HG02938 (cell line): ENCODE results near the gene RNF217.
"Not testable (repeated sequence)": the region's sequence is repeated elsewhere in the genome, so short reads cannot be mapped to it uniquely, and the experiment has no call there.

ENCODE experiments used
- ATAC-seq: cut with Tn5 transposase; IDR thresholded peaks from one replicate; pipeline ENCODE4 v1.9.1; 2021; ENCODE audit warnings: mild to moderate bottlenecking, moderate library complexity; ENCODE audit not compliant: unreplicated experiment

Gene RNF217

GRCh38 chr6:124962639-124963415 is 590 bp downstream of the RNF217 start:
- ATAC-seq = no peak

DNA sequence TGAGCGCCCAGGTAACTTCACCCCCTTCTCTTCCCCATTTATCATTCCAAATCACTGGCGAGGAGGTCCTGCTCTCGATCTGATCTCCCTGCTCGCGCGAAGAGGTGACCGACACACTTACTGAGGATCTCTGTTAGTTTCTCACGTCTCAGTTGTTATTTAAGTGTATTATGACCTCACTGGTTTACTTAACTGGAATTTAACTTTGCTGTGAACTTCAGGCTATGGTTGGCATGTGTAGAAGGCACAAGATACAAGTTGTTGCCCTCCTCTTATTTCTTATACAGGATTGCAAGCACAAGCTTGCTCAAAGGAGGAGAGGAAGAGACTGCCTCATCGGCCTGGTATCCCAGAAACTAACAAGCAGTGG is 1.2 kb downstream of the RNF217 start:
- ATAC-seq = no peak

GRCh38 chr6:124963831-124964763 is 1.9 kb downstream of the RNF217 start:
- no peak for ATAC-seq

DNA sequence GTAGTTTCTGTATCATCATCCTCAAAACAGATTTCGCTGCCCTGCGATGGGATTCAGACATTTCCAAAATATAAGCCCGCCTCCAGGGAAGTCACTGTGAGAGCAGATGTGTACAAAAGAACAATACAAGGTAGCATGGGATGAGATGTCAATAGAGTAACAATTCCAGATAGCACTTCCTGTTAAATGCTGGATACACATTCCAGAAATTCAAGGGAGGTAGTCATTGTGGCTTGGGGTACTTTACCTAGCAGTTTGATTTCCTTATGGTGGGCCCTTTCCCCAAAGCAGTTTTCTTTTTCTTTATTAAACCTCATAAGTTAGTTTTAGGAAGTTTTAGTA is 2.5 kb downstream of the RNF217 start:
- ATAC-seq = no peak

DNA sequence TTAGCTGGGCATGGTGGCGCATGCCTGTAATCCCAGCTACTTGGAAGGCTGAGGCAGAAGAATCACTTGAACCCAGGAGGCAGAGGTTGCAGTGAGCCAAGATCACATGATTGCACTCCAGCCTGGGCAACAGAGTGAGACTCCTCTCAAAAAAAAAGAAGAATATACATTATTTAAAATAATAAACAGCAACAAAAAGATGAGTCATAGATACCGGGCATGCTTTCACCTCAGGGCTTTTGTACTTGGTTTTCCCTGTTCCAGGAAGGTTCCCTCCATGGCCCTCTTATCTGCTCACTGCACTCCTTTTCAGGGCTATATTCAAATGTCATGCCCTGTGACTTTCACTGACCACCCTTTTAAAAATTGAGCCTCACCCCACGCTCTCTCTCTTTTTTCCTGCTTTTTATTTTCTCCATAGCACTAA is 3.2 kb downstream of the RNF217 start:
- not testable (repeated sequence) for ATAC-seq

DNA sequence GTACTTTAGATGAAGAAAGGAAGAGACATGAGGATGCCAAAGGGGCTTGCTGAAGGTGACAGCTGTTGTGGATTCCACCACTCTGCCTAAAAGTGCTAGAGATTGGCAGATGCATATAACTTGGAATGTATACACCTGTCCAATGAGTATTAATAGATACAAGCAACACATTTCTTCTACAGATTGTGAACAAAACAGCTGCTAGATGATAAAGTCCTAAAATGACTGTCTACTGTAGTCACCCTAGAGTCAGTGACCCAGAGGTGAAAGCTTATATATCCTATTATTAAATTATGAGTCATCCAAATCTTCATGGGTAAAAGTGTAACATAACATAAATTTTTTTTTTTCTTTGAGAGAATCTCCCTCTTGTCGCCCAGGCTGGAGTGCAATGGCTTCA is 5.2 kb downstream of the RNF217 start:
- no peak for ATAC-seq

- ATAC-seq = no peak
Observed at GRCh38 chr6:124968401-124968800, 6.2 kb downstream of the RNF217 start.

- no peak for ATAC-seq
Observed at GRCh38 chr6:124970243-124970642, 8.0 kb downstream of the RNF217 start.

DNA sequence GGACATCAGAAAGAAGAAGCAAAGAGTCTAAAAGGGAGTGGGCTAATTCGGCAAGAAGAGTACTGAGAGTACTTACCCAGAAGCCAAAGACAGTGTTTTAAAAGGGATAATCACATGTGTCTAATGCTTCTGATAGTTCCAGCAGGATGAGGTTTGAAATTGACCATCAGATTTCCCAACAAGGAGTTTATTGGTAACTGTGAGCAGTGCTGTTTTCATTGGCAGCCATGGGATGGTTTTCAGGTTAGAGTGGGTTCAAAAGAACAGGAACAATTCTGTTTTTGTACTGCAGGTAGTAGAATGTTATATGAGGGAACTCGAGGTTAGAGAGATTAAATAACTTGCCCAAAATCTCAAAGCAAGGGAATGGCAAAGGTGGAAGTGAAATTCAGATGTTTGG is 8.5 kb downstream of the RNF217 start:
- no peak for ATAC-seq

DNA sequence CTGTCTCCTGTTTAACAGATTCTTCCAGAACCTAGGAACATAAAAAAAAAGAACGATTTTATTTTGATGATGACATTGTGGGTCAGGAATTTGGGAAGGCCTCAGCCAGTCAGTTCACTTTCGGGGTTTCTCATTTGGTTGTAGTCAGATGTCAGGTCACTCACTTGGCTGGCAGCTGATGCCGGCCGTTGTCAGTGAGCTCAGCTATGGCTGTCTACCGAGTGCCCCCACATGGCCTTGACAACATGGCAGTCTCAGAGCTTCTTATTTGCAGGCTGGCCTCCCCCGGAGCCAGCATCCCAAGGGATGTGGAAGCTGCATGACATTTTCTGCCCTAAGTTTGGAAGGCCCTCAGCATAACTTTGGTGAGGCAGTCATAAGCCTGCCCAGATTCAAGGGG is 11.5 kb downstream of the RNF217 start:
- ATAC-seq = no peak

- ATAC-seq = no peak
Observed at GRCh38 chr6:124974771-124975377, 12.6 kb downstream of the RNF217 start.

DNA sequence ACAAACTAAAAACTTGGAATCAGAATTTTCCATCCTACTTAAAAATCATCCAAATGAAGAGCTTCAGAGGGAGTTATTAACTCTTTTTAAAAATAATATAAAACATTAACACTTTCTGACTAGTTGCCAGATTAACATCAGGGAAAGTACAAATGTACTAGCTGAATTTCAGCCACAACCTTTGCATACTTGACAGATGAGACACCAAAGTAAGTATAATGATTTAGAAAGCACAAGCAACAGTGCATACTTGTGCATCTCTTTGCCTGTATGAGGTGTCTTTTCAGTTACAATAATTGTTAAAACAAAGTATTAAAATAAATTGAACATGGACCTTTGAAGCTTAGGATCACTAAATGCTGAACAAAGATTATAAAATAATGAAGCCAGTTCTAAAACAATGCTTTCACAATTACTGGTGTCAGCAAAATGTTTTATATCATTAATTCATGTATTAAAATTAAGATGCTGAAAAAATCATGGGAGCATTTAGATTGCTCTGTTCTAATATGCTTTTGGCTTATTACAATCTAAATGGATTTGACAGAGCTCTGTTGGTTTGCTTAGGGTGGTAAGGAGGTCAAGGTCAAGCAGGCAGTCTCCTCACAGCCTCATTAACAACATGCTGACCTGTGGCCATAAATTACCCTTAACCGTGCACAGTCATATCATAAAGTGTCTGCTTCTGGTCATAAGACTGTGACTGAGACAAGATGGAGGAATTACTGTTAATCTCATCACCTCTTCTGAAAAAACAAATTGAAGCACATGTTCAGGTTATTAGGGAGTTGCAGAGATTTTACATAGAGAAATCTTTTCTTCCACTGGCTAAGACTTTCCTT is 15.1 kb downstream of the RNF217 start:
- ATAC-seq = no peak

GRCh38 chr6:124978451-124979293 is 16.4 kb downstream of the RNF217 start:
- no peak for ATAC-seq

- no peak for ATAC-seq
Observed at GRCh38 chr6:124979294-124979678, 17.0 kb downstream of the RNF217 start.

GRCh38 chr6:124982669-124983068 is 20.4 kb downstream of the RNF217 start:
- ATAC-seq = no peak

GRCh38 chr6:124983383-124984083 is 21.3 kb downstream of the RNF217 start:
- ATAC-seq = peak; percentile 92

GRCh38 chr6:124984668-124985338 is 22.6 kb downstream of the RNF217 start:
- ATAC-seq = no peak

- no peak for ATAC-seq
Observed at GRCh38 chr6:124986164-124986563, 23.9 kb downstream of the RNF217 start.

GRCh38 chr6:124987291-124987690 is 25.1 kb downstream of the RNF217 start:
- no peak for ATAC-seq
